ENCODE data around the gene HIF1AN.

- TF ChIP-seq EZH2 (IDR thresholded peaks at IDR 0.05; ENCODE audit: borderline replicate concordance, low read depth, low read length, poor library complexity, severe bottlenecking) (no peak), CTCF (conservative IDR thresholded peaks at IDR 0.05; ENCODE audit: low read depth, low read length) (no peak)
These were observed 7.4 kb upstream of the HIF1AN start for GRCh38 chr10:100528123-100528886.

Measured in A673 (cell line).